ENCODE data around the gene WASHC3.

- TF ChIP-seq CTCF (IDR thresholded peaks at IDR 0.05) (no peak), POLR2A (IDR thresholded peaks at IDR 0.05) (no peak)
These were observed 69.7 kb downstream of the WASHC3 start for GRCh38 chr12:101992091-101992490.
